Neural progenitor cell (in vitro differentiated cells): ENCODE data around the gene SND1.

ENCODE experiments used
- EZH2 ChIP-seq: fragments of 200-600 bp; sonication (generic); IDR thresholded peaks from 2 replicates; pipeline ENCODE4 v1.6.1; 2017; ENCODE audit warnings: antibody characterized with exemption, mild to moderate bottlenecking, moderate library complexity
- TF ChIP-seq, protein P1 (sequence below): fragments of 200-600 bp; sonication (generic); IDR thresholded peaks from 2 replicates; pipeline ENCODE4 v1.5.1; 2017; ENCODE audit warnings: antibody characterized with exemption, mild to moderate bottlenecking

DNA sequence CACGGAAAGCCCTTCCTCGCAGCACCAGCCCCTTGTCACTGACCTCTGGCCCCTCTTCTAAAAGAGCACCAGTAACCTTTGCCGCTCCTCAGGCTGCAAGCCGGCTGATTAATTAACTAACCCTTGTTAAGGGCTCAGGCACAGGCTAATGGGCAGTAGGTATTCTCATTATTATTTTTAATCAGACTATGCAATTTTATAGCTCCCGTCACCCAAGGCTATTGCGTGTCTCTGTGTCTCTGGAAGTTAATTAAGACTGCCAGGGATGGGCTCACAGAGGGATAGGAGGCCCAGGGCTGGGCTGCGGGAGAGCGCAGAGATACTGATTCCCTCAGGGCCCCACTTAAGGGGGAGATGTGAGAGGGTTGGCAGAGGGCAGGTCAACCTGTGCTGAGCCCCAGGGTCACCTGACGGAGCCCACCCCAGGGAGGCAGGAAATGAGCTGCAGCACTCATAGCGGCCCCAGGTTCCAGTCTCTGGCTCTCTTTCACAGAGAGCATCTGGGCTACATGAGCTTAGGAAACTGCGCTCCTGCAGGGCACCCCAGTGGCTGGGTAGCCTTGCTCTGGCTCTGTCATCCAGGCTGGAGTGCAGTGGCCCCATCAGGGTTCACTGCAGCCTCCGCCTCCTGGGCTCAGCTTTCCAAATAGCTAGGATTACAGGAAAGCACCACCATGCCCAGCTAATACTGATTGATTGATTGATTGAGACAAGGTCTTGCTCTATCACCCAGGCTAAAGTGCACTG lies 471.5 kb downstream of the SND1 start:
- TF ChIP-seq, protein P1, sequence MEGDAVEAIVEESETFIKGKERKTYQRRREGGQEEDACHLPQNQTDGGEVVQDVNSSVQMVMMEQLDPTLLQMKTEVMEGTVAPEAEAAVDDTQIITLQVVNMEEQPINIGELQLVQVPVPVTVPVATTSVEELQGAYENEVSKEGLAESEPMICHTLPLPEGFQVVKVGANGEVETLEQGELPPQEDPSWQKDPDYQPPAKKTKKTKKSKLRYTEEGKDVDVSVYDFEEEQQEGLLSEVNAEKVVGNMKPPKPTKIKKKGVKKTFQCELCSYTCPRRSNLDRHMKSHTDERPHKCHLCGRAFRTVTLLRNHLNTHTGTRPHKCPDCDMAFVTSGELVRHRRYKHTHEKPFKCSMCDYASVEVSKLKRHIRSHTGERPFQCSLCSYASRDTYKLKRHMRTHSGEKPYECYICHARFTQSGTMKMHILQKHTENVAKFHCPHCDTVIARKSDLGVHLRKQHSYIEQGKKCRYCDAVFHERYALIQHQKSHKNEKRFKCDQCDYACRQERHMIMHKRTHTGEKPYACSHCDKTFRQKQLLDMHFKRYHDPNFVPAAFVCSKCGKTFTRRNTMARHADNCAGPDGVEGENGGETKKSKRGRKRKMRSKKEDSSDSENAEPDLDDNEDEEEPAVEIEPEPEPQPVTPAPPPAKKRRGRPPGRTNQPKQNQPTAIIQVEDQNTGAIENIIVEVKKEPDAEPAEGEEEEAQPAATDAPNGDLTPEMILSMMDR, result no peak
- TF ChIP-seq EZH2, result no peak
